Muscle layer of duodenum (tissue), 2 donors: ENCODE measurements around the gene NHSL2.
"Not testable (repeated sequence)": the region's sequence is repeated elsewhere in the genome, so short reads cannot be mapped to it uniquely, and the experiment has no call there.

Experiments
- H3K27ac ChIP-seq: one replicate; pipeline ENCODE4 v1.7.0; 2013; ENCODE audit warnings: mild to moderate bottlenecking, low read length
- H3K27me3 ChIP-seq: one replicate; pipeline ENCODE4 v1.7.0; 2013; ENCODE audit warnings: low read depth, mild to moderate bottlenecking, control low read depth, low read length
- H3K36me3 ChIP-seq, 2 donors: one replicate each; pipeline ENCODE4 v1.7.0; 2013; ENCODE audit warnings: low read length in 2 of 2, control low read depth in 1 of 2, mild to moderate bottlenecking in 1 of 2; ENCODE audit not compliant: insufficient read depth in 2 of 2, control insufficient read depth in 1 of 2
- H3K4me1 ChIP-seq, 2 donors: one replicate each; pipeline ENCODE4 v1.7.0; 2013; ENCODE audit warnings: low read length in 2 of 2, mild to moderate bottlenecking in 2 of 2, control low read depth in 1 of 2, moderate library complexity in 1 of 2; ENCODE audit not compliant: insufficient read depth in 2 of 2, control insufficient read depth in 1 of 2
- H3K4me3 ChIP-seq, 2 donors: one replicate each; pipeline ENCODE4 v1.7.0; 2013; ENCODE audit warnings: low read length in 2 of 2, low read depth in 1 of 2, mild to moderate bottlenecking in 1 of 2
- H3K9me3 ChIP-seq, 2 donors: one replicate each; pipeline ENCODE4 v1.7.0; 2013; ENCODE audit warnings: low read length in 2 of 2, control low read depth in 1 of 2, mild to moderate bottlenecking in 1 of 2; ENCODE audit not compliant: control insufficient read depth in 1 of 2
- donor health status: healthy.

Gene NHSL2

DNA sequence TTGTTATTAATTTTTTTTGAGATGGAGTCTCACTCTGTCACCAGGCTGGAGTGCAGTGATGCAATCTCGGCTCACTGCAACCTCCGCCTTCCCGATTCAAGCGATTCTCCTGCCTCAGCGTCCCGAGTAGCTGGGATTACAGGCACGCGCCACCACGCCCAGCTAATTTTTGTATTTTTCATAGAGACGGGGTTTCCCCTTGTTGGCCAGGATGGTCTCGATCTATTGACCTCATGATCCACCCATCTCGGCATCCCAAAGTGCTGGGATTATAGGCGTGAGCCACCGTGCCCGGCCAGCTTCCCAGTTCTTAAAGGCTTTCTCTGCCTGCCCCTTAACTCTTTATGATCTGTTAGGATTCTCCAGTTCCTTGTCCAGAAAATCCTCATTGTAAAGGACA lies 147.7 kb downstream of the NHSL2 start:
- not testable (repeated sequence) for H3K36me3 ChIP-seq, H3K9me3 ChIP-seq, H3K4me3 ChIP-seq, H3K27me3 ChIP-seq, H3K27ac ChIP-seq
- peaks cover 4 to 26% of the 10 kb centered on the region in 2 donors for H3K4me1 ChIP-seq

DNA sequence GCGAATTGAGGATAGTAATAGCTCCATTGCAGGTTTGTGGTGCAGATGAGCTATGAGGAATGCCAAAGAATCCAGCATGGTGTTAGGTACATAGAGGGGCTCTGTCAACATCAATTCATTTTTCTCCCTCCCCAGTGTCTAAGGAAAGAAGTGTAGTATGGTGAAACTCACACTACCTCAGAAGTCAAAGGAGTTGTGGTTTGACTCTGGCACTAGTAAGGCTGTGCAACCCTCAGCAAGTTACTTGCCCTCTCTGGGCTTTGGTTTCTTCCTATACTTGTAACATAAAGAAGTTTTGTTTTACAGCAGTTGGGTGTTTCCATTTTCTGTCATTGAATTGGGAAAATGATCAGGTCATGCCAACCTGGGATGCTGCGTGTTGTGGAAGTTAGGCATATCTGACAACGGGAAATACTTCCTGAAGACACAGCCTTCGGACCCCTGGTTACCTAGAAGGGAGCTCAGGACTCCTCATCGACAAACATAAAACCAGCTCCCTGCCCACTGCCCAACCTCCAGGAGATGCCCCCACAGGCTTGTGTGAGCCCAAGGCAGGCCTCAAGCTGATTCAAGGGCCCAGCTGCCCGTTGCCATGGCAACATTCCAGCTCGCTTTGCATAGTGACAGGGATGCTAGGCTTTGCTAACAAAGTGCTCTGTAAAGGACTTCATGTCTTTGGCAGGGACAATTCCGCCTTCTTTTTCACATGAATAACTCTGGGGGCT lies 149.7 kb downstream of the NHSL2 start:
- Histone ChIP-seq H3K4me1 (peaks cover 4 to 29% of the 10 kb centered on the region in 2 donors), H3K27me3 (no peaks in the 10 kb centered on the region), H3K4me3 (no peak overlapping the region), H3K27ac (no peak overlapping the region), H3K9me3 (no peaks in the 10 kb centered on the region), H3K36me3 (no peaks in the 10 kb centered on the region)

DNA sequence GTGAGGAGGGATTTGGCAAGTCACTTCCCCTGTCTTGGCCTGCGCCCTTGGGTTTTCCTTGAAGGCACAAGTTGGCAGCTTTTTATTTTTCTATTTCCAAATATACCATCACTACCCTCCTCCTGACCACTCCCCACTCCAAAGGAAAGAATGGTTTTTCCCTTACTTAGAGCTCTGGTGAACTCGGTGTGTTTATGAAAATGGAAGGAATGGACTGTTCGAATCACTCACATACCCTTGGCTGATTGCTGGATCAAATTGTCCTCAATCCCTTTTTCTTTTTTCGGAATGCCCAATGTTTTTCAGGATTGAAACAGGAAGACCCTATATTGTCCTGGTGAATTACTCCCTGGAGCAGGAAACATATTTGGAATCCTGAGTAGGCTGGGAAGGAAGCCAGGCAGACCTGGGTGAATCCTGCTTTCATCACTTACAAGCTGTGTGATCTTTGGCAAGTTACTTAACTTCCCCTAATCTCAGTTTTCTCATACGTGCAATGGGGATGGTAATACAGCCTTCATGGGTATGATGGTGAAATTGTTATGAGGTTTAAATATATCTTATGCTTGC lies 150.4 kb downstream of the NHSL2 start:
- Histone ChIP-seq H3K4me1 (peaks cover 4 to 29% of the 10 kb centered on the region in 2 donors), H3K4me3 (no peak overlapping the region), H3K27ac (no peak overlapping the region), H3K27me3 (no peaks in the 10 kb centered on the region), H3K9me3 (no peaks in the 10 kb centered on the region), H3K36me3 (no peaks in the 10 kb centered on the region)

DNA sequence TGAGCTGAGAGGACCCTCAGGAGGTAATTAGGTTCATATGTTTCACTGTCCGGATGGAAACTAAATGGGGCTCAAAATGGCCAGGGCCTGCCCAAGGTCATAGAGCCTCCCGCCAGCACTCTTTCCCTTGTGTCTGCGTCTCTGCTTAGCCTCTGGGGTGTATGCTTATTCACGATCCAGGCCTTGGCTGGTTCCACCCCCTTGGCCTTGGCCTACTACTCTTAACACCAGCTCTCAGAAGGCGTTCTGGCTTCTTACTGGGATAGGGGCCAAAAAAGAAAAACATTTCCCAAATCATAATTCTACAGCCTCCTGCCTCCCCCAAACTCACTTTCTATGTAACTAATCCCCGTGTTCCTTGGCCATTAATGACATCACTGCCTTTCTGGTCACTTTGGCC lies 152.3 kb downstream of the NHSL2 start:
- Histone ChIP-seq H3K4me3 (no peak overlapping the region), H3K27me3 (no peaks in the 10 kb centered on the region), H3K27ac (peak overlapping the region; percentile 2), H3K36me3 (no peaks in the 10 kb centered on the region), H3K9me3 (no peaks in the 10 kb centered on the region), H3K4me1 (peaks cover 0 to 22% of the 10 kb centered on the region in 2 donors)

DNA sequence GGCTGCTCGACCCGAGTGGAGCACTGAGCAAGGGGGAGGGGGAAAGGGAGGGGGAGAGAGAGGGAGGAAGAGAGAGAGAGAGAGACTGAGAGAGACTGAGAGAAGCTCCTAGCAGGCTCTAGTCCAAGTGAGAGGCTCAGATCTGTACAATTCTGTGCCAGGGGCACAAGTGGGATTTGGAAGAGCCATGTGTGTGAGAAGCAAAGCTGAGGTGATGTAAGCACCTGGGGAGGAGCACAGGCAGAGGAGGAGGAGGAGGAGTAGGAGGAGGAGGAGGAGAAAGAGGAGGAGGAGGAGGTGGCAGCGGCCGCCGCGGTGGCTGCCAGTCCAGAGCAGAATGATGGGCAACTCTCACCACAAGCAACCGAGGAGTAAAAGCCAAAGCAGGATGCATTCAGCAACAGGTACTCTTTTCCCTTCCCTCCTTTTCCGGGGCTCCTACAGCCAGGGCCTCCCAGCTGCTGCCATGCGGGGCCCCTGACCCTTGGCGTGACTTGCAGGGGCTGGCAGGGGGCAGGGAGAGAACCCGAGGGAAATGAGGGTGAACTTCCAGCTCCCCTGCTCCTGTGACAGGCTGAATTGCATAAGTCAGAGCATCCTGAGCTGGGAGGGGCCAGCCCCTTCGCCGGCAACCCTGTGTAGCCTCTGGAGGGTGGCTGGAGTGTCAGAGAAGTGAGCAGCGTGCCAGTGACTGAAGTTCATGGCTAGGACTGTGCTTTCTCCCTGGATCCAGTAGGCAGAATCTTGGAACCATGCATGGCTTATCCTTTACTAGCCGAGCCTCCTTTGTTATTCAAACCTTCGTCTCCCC lies 158.9 kb downstream of the NHSL2 start:
- Histone ChIP-seq H3K27me3 (no peaks in the 10 kb centered on the region), H3K36me3 (no peaks in the 10 kb centered on the region), H3K27ac (no peak overlapping the region), H3K9me3 (no peaks in the 10 kb centered on the region), H3K4me3 (peak overlapping the region; percentile 14 to 21), H3K4me1 (peaks cover 0 to 28% of the 10 kb centered on the region in 2 donors)

DNA sequence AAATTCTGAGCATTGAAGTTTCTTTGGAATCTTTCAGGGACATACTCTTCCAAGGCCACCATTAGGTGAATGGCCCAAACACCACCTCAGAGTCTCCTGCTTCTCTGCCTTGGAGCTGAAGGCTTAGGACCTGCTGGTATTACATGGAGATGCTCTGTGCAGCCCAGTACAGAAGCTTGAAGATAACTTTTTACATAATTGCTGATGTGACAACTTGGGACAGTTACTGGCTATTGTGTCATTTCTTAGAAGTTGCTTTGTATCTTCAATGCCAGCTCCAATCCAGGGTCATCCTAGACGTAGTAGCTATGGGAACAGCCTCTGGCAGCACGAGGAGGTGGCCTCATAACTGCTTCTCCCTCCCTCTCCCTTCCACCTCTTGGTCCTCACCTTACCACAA lies 160.6 kb downstream of the NHSL2 start:
- H3K36me3 ChIP-seq = no peaks in the 10 kb centered on the region
- no peaks in the 10 kb centered on the region for H3K27me3 ChIP-seq
- H3K4me3 ChIP-seq = no peak overlapping the region
- H3K27ac ChIP-seq = no peak overlapping the region
- peaks cover 0 to 28% of the 10 kb centered on the region in 2 donors for H3K4me1 ChIP-seq
- H3K9me3 ChIP-seq = no peaks in the 10 kb centered on the region

DNA sequence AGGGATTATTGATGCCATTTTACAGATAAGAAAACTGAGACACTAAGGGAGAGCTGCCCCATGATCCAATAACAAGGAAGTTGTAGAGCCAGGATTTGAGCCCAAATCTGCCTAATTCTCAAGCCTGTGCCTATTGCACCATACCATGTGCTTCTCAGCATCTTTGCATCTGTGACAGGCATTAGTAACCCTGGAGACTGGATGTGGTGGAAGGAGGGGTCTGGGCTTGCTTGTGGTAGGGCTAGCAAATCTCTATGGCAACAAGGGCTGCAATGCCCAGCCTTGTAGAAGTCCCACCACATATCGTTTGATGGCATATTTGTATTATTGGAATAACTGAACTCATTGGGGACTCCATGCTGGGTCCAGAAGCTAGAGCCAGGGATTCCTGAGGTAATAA lies 163.0 kb downstream of the NHSL2 start:
- H3K4me1 ChIP-seq = peaks cover 0 to 20% of the 10 kb centered on the region in 2 donors
- H3K27ac ChIP-seq = no peak overlapping the region
- no peaks in the 10 kb centered on the region for H3K36me3 ChIP-seq
- no peaks in the 10 kb centered on the region for H3K9me3 ChIP-seq
- H3K27me3 ChIP-seq = no peaks in the 10 kb centered on the region
- no peak overlapping the region for H3K4me3 ChIP-seq

DNA sequence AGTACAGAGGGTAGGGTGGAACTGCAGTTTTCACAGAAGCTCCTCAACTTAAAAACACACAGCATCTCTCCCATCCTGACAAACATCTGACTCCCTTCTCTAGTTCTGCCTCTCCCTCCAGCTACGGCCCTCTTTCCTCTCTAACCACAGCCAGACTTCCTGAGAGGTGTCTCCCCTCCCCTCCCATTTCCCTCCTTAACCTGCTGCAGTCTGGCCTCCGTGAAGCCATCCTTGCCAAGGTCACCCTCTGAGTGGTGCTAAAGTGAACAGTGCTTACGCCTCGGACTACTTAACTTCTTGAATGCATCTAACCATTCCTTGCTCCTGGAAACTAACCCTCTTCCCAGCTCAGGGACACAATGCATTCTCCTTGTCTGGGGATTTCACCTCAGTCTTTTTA lies 167.8 kb downstream of the NHSL2 start:
- Histone ChIP-seq H3K4me1 (peaks cover 0 to 10% of the 10 kb centered on the region in 2 donors), H3K4me3 (no peak overlapping the region), H3K9me3 (no peaks in the 10 kb centered on the region), H3K27ac (no peak overlapping the region), H3K36me3 (no peaks in the 10 kb centered on the region), H3K27me3 (no peaks in the 10 kb centered on the region)

DNA sequence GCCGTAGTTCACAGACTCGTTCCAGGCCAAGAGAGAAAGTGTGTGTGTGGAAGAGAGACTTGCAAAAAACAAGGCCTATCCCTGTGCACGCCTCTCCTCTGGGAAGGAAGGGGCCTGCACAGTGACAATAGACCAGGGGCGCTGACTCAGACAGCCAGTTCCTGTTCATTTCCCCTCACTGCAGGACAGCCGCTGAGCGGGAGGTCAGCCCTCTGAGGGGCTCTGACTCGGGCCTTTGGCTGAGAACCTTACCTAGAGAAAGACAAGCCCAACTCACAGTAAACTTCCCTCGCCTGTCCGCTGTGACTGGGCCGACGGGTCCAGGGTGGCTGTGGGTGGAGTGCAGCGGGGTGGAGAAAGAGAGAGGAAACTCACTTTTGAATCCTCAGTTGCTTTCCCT lies 169.0 kb downstream of the NHSL2 start:
- H3K4me3 ChIP-seq = no peak overlapping the region
- H3K36me3 ChIP-seq = no peaks in the 10 kb centered on the region
- H3K9me3 ChIP-seq = no peaks in the 10 kb centered on the region
- no peaks in the 10 kb centered on the region for H3K27me3 ChIP-seq
- no peak overlapping the region for H3K27ac ChIP-seq
- peaks cover 0 to 10% of the 10 kb centered on the region in 2 donors for H3K4me1 ChIP-seq

DNA sequence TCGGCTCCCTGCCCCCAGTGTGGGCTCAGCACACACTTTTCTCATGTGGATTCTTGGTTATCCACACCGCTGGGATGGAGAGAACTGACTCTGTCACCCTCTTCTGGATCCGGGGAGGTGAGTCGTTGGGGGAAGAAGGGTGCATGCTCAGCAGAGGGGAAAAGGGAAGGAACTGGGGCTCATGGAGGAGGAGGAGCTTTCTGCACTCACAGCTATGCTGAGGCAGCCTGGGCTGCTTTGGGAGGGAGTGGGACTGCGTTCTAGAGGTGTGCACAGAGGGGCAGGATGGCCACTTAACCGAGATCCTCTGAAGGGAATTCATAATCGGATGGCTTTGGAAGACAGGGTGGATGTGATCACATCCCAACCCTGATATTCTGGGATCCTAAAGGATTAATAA lies 169.5 kb downstream of the NHSL2 start:
- H3K9me3 ChIP-seq = no peaks in the 10 kb centered on the region
- H3K4me3 ChIP-seq = peak overlapping the region in 1 of 2 donors; percentile 26
- no peaks in the 10 kb centered on the region for H3K36me3 ChIP-seq
- no peaks in the 10 kb centered on the region for H3K27me3 ChIP-seq
- peaks cover 0 to 10% of the 10 kb centered on the region in 2 donors for H3K4me1 ChIP-seq
- H3K27ac ChIP-seq = no peak overlapping the region

DNA sequence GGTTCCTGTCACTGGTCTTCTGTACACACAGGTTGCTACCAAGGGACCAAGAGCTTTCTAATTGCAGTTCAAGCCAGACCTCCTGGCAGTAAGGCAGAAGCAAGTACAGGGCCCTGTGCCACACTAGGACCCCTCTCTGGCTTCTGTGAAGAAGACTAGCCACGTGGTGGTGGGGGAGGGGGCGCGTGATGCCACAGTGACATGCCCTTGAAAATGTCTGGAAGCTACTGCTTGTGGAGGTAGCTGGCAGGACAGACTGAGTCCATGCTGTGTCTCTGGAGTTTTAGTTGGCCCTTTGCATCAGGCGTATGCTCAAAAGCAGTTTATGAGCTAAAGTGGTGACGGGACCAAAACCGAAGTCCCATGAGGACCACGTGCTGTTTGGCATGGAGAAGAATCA lies 170.2 kb downstream of the NHSL2 start:
- peaks cover 0 to 10% of the 10 kb centered on the region in 2 donors for H3K4me1 ChIP-seq
- H3K27me3 ChIP-seq = no peaks in the 10 kb centered on the region
- no peaks in the 10 kb centered on the region for H3K9me3 ChIP-seq
- no peak overlapping the region for H3K27ac ChIP-seq
- no peak overlapping the region for H3K4me3 ChIP-seq
- no peaks in the 10 kb centered on the region for H3K36me3 ChIP-seq
